Peyer's patch (tissue), 4 donors: Measurements from ENCODE around the gene RAB5B. TPM values are rescaled to one million over a fixed set of nuclear protein-coding genes. Genes with fewer than 3 reads are reported as not detected.

Experiments
- DNase-seq, 3 donors: peaks; one replicate each; pipeline ENCODE4 v3.0.0-alpha.2; 2017 to 2019
- H3K27ac ChIP-seq, 4 donors: fragments of 200-600 bp; sonication (generic); one replicate each; pipeline ENCODE4 v1.5.1; 2016 to 2019
- H3K27me3 ChIP-seq, 2 donors: fragments of 200-600 bp; sonication (generic); one replicate each; pipeline ENCODE4 v1.5.1; 2019
- H3K36me3 ChIP-seq, 3 donors: fragments of 200-600 bp; sonication (generic); one replicate each; pipeline ENCODE4 v1.5.1; 2016 to 2019
- H3K4me1 ChIP-seq, 4 donors: fragments of 200-600 bp; sonication (generic); one replicate each; pipeline ENCODE4 v1.5.1; 2016 to 2019
- H3K4me3 ChIP-seq, 4 donors: fragments of 200-600 bp; sonication (generic); 1 replicate in 3 of 4; 2 replicates in 1 of 4; pipeline ENCODE4 v1.5.1; 2016 to 2019; ENCODE audit warnings: mild to moderate bottlenecking in 1 of 4
- H3K9me3 ChIP-seq, 4 donors: fragments of 200-600 bp; sonication (generic); one replicate each; pipeline ENCODE4 v1.5.1; 2016 to 2019; ENCODE audit warnings: mild to moderate bottlenecking in 1 of 4
- CTCF ChIP-seq, 6 experiments: fragments of 450-650 bp in 4 of 6; fragments of 200-600 bp in 2 of 6; sonication (generic) in 1 of 6; IDR thresholded peaks; one replicate each; pipeline ENCODE4 v1.5.1; 2017 to 2019; ENCODE audit warnings: antibody characterized with exemption in 6 of 6, mild to moderate bottlenecking in 3 of 6, moderate library complexity in 1 of 6
- POLR2A ChIP-seq, 2 donors: fragments of 450-650 bp; IDR thresholded peaks; one replicate each; pipeline ENCODE4 v1.5.1; 2017; ENCODE audit warnings: antibody characterized with exemption in 2 of 2, mild to moderate bottlenecking in 2 of 2, moderate library complexity in 2 of 2
- total RNA-seq, 4 donors: library from RNA; depleted of rRNA; stranded (reverse); fragments of >200 nt; gene quantifications; one replicate each; pipeline ENCODE4 v1.1.0, GENCODE V29; 2016

RAB5B gene
- total RNA-seq, 4 donors from 2014 or later: 70.7 to 96.6 (median 84.2) TPM

- H3K27ac ChIP-seq: no peak overlapping the region
- peaks cover 0 to 29% (median 2%) of the 10 kb centered on the region in 4 donors for H3K4me1 ChIP-seq
- no peaks in the 10 kb centered on the region for H3K27me3 ChIP-seq
- no peaks in the 10 kb centered on the region for H3K36me3 ChIP-seq
- H3K9me3 ChIP-seq: no peaks in the 10 kb centered on the region
- no peak overlapping the region for H3K4me3 ChIP-seq
- DNase-seq: no peak
- TF ChIP-seq POLR2A (IDR thresholded peaks at IDR 0.05): no peak
- TF ChIP-seq CTCF (IDR thresholded peaks at IDR 0.05): no peak
Measured at GRCh38 chr12:56017181-56017580, 43.3 kb downstream of the RAB5B start.

- Histone ChIP-seq H3K4me1 (peaks cover 0 to 28% (median 2%) of the 10 kb centered on the region in 4 donors), H3K4me3 (no peak overlapping the region), H3K27me3 (no peaks in the 10 kb centered on the region), H3K27ac (no peak overlapping the region), H3K9me3 (no peaks in the 10 kb centered on the region), H3K36me3 (no peaks in the 10 kb centered on the region)
- DNase-seq: no peak
- no peak for TF ChIP-seq POLR2A (IDR thresholded peaks at IDR 0.05)
- TF ChIP-seq CTCF (IDR thresholded peaks at IDR 0.05): no peak
Measured at GRCh38 chr12:56018356-56018755, 44.5 kb downstream of the RAB5B start.

DNA sequence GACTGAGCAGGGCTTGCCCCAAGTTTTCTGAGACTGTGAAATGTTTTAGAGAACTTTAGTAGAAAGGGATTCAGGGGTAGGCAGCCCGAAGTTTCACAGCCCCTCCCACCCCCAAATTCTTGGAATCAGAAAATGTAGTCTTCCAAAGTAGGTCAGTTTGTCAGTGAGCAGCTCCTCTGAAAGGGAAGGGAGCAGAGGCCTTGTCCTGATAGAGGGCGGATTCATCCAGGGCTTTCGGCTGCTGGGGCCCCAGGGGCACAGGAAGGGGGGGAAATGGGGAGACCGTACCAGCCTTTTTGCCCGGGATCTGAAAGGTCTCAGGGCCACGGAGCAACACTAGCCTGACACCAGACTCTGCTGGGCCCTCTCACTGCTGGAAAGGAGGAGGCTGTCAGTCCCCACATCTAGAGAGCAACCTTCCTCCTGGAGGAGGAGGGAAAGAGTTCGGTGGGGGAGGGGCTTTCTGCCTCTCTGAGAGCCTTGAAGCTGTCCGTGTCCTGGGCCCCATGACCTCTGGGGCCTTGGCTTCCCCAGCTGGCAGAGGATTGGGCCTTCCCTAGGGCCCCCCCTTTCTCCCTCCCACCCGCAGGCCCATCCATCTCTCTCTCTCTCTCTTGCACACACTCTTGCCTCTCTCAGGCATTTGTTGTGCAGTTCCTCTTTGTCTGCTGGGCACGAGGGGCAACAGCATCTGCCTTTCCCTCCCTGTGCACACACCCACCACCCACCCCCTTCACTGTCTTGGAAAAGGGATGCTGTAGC, 46.7 kb downstream of the RAB5B start, which contains the start of gene IKZF4:
Gene IKZF4, plus strand, starts transcription at position 621 of the 762 bp plus-strand sequence. CDS start 451 bp downstream, outside the sequence.
- Histone ChIP-seq H3K9me3 (no peaks in the 10 kb centered on the region), H3K36me3 (peaks cover 0 to 9% (median 0%) of the 10 kb centered on the region in 3 donors), H3K27me3 (no peaks in the 10 kb centered on the region), H3K27ac (peak within 1 kb of the TSS; percentile 43 to 75 (median 62)), H3K4me1 (peaks cover 0 to 9% (median 2%) of the 10 kb centered on the region in 4 donors), H3K4me3 (peak within 1 kb of the TSS; percentile 21 to 36 (median 28))
- TF ChIP-seq CTCF (IDR thresholded peaks at IDR 0.05) (no peak), POLR2A (IDR thresholded peaks at IDR 0.05) (no peak)
- DNase-seq: peak in 1 of 3 donors; percentile 56

GRCh38 chr12:56021889-56022497, 48.1 kb downstream of the RAB5B start:
- H3K4me1 ChIP-seq: peaks cover 0 to 9% (median 2%) of the 10 kb centered on the region in 4 donors
- TF ChIP-seq POLR2A (IDR thresholded peaks at IDR 0.05): no peak
- TF ChIP-seq CTCF (IDR thresholded peaks at IDR 0.05): no peak
- no peaks in the 10 kb centered on the region for H3K27me3 ChIP-seq
- H3K36me3 ChIP-seq: peaks cover 0 to 16% (median 0%) of the 10 kb centered on the region in 3 donors
- no peak for DNase-seq
- peak overlapping the region in 1 of 4 donors; percentile 33 for H3K4me3 ChIP-seq
- peak overlapping the region in 3 of 4 donors; percentile 43 to 75 (median 74) for H3K27ac ChIP-seq
- H3K9me3 ChIP-seq: no peaks in the 10 kb centered on the region

GRCh38 chr12:56028511-56029165, 54.8 kb downstream of the RAB5B start:
- Histone ChIP-seq H3K27ac (no peak overlapping the region), H3K27me3 (no peaks in the 10 kb centered on the region), H3K4me3 (no peak overlapping the region), H3K9me3 (no peaks in the 10 kb centered on the region), H3K4me1 (no peaks in the 10 kb centered on the region), H3K36me3 (peaks cover 0 to 37% (median 0%) of the 10 kb centered on the region in 3 donors)
- DNase-seq: no peak
- TF ChIP-seq CTCF (IDR thresholded peaks at IDR 0.05) (no peak), POLR2A (IDR thresholded peaks at IDR 0.05) (no peak)
